ENCODE measurements around the gene COL23A1.

The COL23A1 gene

DNA sequence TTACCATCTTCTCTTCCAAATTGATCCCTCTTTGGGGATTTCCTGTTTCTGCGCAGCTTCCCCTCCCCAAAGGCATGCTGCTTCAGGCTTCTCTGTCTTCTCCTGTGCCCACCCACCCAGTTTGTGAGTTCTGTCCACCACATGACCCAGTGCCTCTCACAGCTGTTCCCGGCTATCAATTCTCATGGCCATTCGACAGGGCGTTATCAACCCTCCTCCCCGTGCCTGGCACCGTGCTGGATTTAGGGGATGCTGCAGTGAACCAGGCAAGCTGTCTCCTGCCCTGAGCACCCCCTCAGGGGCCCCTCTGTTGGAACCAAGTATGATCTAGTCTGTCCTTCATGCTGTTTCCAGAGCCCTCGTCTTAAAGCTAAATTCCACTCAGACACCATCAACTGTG lies 38.7 kb downstream of the COL23A1 start:
- no peak for DNase-seq

- peak; percentile 45 for DNase-seq
Observed at GRCh38 chr5:178551059-178551458, 39.1 kb downstream of the COL23A1 start.

- DNase-seq = peak; percentile 39
Observed at GRCh38 chr5:178548746-178549145, 41.4 kb downstream of the COL23A1 start.

DNA sequence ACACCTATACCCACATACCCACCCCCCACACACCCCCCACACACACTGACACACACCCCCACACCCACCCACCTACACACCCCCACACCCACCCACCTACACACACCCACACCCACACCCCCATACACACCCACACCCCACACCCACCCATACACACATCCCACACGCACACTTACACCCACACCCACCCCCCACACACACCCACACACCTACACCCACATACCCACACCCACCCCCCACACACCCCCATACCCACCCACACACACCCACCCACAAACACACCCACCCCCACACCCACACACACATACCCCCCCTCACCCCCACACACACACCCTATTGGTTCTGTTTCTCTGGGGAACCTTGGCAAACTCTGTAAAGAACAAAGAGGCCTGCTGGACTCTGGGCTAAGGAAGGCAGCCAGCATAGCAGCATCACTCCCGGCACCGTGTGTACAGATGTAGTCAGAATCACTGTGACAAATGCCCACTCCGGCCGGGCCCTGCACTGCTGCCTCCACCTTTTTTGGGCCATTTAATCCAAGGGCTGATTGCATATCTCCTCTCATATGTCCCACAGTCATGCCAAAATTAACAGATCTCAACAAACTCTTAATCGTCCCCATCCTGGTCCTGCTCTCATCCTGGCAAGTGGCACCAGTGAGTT lies 42.3 kb downstream of the COL23A1 start:
- DNase-seq = no peak

GRCh38 chr5:178547052-178547666 lies 43.0 kb downstream of the COL23A1 start:
- no peak for DNase-seq

- no peak for DNase-seq
Observed at GRCh38 chr5:178546675-178547033, 43.5 kb downstream of the COL23A1 start.

- DNase-seq = no peak
Observed at GRCh38 chr5:178545941-178546674, 44.1 kb downstream of the COL23A1 start.

GRCh38 chr5:178545176-178545575 lies 45.0 kb downstream of the COL23A1 start:
- DNase-seq = no peak

DNA sequence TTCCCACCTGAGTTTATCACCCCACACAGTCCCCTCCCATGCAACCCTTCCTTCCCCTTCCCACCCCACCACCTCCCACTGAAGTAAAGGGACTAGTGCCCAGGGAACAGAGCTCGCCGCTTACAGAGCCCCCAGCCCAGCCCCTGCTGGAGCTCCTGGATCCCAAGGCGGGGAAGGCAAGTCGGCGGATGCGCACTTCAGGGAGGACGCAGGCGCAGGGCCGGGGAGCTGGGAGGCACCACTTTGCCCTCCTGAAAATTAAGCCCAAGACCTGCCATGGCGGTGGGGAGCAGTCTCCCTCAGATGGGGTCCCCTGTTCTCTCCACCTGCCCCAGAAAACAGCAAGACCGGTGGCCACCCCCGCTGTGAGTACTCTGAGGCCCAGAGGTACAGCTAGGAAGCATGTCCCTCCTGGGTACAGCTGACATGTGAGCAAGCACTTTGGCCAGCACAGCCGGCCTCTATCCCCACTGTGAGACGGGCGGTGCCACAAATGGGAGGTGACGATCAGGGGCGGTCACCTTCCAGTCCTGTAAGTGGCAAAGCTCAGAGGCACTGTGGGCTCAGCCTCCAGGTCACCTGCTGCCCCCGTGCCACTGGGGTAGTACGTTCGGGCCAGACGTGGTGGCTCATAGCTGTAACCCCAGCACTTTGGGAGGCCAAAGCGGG lies 45.9 kb downstream of the COL23A1 start:
- no peak for DNase-seq

DNA sequence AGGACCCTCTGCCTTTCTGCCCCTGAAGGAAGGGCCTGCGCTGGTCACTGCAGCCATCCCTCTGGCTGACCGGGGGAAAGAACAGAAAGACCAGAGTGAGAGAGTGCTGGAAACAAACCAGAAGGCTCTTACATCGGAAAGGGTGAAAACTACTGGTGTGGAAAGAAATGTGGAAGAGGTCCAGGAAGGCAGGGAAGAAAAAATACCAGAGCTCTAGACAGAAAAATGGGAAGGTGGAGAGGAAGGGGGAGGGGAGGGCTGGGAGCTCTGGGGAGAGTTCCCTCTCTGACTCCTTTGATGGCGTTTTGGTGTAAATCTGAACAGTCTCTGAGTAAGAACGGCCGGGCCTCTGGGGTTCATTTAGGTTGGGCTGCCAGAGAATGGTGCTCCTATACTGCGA lies 47.7 kb downstream of the COL23A1 start:
- peak; percentile 83 for DNase-seq

DNA sequence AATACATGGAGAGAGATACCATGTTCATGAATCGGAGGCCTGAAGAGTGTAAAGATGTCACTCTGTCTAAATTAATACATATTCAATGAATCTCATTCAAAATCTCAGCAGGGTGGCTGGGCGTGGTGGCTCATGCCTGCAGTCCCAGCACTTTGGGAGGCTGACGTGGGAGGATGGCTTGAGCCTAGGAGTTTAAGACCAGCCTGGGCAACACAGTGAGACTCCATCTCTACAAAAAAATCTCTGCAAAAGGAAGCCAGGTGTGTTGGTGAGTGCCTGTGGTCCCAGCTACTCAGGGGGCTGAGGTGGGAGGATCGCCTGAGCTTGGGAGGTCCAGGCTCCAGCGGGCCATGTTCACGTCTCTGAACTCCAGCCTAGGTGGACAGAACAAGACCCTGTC lies 49.7 kb downstream of the COL23A1 start:
- DNase-seq = no peak

DNA sequence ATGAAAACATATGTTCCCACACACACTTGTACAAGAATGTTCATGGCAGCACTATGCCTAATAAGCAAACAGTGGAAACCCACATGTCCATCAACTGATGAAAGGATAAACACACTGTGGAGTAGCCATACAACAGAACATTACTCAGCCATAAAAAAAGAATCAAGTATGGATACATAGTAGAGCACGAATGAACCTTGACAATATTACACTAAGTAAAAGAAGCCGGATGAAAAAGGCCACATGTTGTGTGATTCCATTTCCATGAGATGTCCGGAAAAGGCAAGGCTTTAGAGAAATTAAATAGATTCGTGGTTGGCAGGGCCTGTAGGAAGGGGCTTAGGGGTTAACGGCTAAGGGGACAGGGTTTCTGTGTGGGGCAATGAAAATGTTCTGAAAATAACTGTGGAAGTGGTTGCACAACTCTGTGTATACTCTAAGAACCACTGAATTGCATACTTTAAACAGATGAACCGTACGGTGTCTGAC lies 51.4 kb downstream of the COL23A1 start:
- peak; percentile 43 for DNase-seq

DNA sequence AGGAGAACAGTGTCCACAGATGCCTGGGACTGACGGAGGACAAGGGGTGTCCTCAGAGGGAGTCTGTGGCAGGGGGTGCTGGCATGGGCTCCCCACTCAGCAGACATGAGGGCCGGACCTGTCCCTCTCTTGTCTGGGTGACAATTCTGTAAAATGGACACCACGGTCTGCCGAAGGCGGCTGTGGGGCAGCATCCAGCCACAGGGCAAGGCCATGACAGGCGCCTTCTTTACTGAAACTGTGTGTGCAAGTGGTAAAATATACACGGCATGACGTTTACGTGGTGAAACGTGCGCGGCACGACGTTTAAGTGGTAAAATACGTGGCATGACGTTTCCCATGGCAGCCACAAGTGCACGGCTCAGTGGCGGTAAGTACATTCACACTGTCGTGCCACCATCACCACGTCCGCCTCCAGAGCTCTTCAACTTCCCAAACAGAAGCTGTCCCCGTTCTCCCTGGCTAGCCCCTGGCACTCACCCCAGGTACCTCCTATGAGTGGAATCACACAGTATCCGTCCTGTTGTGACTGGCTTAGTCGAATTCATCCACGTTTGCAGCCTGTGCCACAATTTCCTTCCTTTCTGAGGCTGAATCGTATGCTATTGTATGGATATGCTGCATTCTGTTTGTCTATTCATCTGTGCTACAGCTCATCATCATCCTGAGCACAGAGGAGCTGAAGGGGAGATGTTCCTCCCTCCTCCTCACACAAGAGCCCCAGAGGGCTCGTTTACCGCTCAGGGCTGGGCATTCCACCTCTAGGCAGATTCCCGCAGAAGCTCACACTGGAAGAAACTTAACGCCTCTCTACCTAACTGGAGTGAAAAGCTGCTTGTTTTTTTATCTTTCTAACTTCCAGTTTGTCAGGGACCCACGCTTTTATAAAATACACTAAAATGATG lies 52.5 kb downstream of the COL23A1 start:
- DNase-seq = no peak

DNA sequence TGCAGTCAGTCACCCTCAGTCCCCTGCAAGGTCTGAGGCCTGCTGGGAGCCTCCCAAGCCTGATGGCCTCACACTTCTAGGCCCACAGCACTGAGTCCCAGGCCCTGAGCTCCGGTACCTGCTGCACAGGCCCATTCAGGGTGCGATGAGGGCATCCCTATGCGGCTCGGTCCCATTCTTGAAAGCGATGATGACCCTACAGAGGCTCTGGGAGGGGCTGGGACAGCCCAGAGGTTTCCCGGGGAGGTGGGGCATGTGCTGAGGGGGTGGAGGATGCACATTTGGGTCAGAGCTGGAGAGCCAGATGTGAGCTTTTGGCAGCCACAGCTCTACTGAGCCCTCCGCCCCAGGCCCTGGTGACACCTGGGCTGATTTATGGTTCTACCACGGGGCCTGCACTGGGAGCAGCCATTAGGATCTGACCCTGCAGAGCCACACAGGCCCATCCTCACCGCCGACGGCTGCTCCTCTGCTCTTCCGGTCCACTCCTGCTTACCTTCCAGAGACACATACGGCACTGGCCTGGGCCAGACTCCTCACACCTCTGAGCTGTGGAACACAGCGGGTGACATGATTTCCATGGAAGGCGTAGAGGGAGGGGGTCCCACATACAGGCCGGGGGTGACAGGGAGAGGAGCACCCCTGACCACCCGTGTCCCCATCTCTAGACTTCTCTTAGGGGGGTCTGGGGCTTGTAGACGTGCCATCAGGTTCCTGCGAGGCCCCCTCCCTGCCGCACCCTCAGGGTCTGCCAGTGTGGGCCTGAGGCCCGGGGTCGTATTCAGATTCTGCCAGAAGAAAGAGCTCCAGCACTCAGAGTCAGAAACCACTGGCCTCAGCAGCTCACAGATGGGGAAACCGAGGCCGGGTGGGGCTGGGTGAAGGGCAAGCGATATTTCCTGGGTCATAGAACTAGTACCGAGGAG lies 53.4 kb downstream of the COL23A1 start:
- DNase-seq = no peak

DNA sequence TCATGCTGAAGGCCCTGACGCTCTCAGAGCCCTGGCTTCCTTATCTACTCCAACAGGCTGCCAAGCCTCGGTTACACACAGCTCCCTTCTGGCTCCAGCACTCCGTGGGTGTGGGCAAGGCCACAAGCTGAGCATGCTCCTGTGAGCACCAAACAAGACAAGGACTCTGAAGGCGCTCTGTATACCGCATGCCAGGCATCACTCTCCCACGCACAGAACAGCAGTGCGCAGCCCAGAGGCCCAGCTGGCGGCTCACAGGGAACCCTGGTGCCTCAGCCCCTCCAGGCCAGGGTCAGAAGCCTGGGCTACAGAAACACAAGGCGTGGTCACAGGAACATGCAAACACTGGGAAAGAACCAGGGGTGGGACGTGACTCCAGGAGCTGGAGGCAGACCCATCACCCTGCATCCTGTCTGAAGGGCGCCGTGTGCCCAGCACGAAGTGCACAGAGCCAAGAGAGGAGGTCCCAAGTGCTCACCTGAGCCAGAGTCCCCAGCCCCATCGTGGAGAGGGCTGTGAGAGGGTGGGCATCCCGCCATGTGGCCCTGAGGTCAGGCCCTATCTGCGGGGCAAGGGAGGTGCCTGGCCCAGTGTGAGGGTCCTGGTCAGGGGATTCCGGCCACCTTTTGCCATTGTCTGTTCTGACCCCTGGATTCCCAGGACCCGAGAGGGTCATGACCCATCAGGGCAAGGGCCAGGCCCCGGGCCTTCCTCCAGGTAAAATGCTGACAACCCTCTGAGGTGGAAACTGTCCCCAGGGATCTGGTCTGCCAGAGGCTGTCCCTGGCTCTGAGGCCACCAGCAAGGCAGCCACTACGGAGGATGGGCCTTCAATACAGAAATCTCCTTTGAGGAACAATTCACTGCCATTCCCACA lies 54.7 kb downstream of the COL23A1 start:
- DNase-seq = no peak

GRCh38 chr5:178533136-178533535 lies 57.1 kb downstream of the COL23A1 start:
- DNase-seq = no peak

- no peak for DNase-seq
Observed at GRCh38 chr5:178532666-178533065, 57.5 kb downstream of the COL23A1 start.

DNA sequence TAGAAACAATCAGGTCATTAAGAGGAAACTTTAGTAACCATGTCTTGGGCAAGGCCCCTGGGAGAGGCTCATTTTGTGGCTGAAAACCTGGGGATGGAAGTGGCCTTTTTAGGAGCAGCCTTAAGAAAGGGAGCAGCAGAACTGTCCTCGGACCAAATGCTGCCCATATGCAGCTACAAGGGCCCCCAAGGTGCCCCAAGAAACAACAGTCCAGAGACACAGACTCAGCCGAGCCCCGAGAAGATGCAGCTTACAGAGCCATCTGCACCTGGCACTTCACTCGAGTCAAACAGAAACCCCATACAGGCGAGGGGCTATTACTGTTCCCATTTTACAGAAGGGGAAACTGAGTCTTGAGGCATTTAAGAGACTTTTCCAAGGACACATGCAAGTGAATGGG lies 58.0 kb downstream of the COL23A1 start:
- DNase-seq = no peak

DNA sequence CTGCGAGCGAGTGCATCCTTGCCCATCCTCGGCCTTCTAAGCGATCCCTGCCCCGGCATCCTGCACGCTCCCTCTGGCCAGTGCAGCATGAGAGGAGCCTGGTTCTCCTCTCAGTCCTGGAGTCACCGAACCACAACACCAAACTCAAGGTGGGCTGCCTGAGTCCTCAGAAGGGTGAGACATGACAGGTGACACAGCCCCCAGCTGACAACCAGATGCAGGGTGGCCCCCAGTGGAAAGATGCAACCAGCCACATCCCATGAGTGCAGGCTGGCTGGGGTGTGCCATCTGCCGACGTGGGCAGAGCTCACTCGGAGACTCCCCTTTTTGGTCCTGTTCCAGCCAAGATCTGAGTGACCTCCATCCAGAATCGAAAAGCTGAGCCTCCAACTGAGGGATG lies 58.4 kb downstream of the COL23A1 start:
- DNase-seq = no peak

DNA sequence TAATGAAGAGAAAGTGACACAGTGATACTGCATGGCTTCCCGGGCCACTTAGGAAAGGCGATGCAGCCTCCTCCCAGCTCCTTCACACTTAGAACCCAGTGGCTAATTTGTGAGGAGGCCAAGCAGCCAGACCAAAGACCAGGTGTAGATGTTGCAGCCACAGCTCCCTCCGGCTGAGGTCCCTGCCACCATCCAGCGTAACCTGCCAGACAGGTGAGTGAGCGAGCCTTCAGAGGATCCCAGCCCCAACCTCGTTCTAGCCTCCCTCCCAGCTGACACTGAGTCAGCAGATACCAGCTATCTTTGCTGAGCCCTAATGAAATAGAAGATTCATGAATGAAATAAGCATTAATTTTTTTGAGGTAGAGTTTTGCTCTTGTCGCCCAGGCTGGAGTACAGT lies 59.7 kb downstream of the COL23A1 start:
- no peak for DNase-seq

All from fibroblast of upper back skin (primary cell).